Astrocyte of the cerebellum (primary cell): ENCODE results near the gene SPPL2A.

Experiments used
- DNase-seq: peaks from one replicate; pipeline ENCODE4 v3.0.0-alpha.2; 2011; ENCODE audit warnings: low read depth
- H3K4me3 ChIP-seq: 2 replicates; pipeline ENCODE4 v1.5.1; 2011; ENCODE audit warnings: mild to moderate bottlenecking, low read depth, low read length, moderate library complexity
- in situ Hi-C: cut with HindIII; loops from 2 replicates; pipeline ENCODE4 v1.10.0; 2017; ENCODE audit warnings: low sequenced_read_pairs
- TF ChIP-seq, protein P1 (sequence below): IDR thresholded peaks from 2 replicates; pipeline ENCODE4 v1.5.1; 2012; ENCODE audit warnings: low read length, low read depth, moderate library complexity, mild to moderate bottlenecking; ENCODE audit errors: missing control alignments

The SPPL2A gene

DNA sequence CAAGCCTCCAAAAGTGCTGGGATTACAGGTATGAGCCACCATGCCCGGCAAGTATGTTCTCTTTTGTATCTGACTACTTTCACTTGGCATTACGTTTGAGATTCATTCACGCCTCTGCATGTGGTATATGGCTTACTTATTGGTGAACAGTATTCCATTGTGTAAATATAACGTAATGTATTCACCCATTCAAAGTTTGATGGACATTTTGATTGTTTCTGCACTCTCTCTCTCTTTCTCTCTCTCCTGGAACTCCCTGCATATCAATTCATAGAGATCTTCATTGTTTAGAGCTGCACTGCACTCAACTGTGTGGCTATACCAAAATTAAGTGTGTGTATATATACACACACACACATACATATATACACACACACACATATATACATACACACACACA is 30.4 kb downstream of the SPPL2A start:
- TF ChIP-seq, protein P1, sequence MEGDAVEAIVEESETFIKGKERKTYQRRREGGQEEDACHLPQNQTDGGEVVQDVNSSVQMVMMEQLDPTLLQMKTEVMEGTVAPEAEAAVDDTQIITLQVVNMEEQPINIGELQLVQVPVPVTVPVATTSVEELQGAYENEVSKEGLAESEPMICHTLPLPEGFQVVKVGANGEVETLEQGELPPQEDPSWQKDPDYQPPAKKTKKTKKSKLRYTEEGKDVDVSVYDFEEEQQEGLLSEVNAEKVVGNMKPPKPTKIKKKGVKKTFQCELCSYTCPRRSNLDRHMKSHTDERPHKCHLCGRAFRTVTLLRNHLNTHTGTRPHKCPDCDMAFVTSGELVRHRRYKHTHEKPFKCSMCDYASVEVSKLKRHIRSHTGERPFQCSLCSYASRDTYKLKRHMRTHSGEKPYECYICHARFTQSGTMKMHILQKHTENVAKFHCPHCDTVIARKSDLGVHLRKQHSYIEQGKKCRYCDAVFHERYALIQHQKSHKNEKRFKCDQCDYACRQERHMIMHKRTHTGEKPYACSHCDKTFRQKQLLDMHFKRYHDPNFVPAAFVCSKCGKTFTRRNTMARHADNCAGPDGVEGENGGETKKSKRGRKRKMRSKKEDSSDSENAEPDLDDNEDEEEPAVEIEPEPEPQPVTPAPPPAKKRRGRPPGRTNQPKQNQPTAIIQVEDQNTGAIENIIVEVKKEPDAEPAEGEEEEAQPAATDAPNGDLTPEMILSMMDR: no peak
- in situ Hi-C loops: no loop called here
- DNase-seq: no peak
- no peak overlapping the region for H3K4me3 ChIP-seq

DNA sequence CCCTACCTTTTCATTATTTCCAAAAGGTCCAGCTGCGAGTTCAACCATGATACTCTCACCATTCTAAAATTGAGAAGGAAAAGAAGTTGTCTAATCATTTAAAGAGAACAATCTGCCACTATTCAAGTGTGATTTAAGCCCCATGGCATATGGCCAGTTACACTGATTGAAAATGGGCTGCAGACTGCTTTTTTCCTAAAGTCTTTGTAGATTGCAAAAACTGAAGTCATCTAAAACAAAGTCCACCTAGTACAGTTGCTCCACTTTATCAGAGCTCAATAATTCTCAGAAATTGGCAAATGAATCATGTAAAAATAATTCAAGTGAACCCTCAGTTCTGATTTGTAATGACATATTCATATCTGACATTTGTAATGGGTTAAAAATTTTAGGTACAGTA is 39.2 kb downstream of the SPPL2A start:
- H3K4me3 ChIP-seq: no peak overlapping the region
- no peak for DNase-seq
- TF ChIP-seq, protein P1: no peak
- in situ Hi-C loops: no loop called here

DNA sequence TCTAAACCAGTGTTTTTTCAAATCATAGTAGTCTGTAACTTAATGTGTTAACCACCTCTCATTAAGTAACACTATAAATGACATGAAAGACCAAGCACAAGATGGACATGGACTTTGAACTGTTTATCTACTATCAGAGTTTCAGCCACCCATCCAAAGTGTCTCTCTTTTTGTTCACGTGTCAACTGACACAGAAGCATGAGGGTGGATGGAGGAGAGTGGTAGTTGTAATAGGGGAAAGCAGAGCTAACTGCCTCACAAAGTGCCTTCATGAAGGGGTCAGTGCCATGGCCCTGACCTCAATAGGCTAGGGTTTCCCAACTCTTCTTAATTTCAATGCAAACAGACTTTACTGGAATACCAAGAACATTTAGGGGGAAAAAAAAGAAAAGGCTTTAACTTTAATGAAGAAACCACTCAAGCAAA is 46.8 kb downstream of the SPPL2A start:
- DNase-seq: no peak
- H3K4me3 ChIP-seq: no peak overlapping the region
- in situ Hi-C loops: no loop called here
- TF ChIP-seq, protein P1: no peak

DNA sequence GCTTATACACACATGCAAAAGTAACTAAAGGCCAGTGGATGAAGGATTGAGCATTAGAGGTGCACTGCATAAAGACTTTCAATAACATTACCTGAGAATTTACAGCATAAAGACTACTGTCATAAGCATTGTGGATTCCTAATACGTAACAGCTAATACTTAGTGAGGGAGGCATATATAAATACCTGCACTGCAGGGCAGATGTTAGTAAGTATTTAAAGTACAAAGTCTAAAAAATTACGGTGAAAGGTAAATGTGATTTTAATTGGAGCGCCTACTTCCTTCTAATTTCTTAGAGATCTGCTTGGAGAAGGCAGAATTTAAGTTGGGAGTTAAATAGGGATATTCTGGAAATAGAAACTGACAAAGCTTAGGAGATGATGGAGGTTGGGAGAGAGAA is 53.5 kb downstream of the SPPL2A start:
- no peak overlapping the region for H3K4me3 ChIP-seq
- in situ Hi-C loops: no loop called here
- TF ChIP-seq, protein P1: no peak
- no peak for DNase-seq

DNA sequence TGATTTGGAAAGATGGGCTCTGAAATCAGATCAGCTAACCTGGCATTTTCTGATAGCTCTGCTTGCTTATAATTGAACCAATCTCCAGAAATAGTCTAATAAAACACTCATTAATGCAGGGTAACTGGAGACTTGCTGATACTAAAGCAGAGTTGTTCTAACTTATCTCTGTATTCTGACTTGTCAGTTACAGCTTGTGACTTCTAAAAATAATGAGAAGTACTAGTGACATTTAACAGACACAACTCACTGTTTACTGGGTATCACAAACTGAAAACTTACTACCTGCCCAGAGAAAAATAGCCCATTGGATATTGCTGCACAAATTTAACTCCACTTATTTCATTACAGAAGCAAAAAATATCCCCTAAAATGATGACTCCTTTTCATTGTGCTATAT is 54.9 kb downstream of the SPPL2A start:
- TF ChIP-seq, protein P1: no peak
- in situ Hi-C loops: no loop called here
- DNase-seq: no peak
- H3K4me3 ChIP-seq: no peak overlapping the region

DNA sequence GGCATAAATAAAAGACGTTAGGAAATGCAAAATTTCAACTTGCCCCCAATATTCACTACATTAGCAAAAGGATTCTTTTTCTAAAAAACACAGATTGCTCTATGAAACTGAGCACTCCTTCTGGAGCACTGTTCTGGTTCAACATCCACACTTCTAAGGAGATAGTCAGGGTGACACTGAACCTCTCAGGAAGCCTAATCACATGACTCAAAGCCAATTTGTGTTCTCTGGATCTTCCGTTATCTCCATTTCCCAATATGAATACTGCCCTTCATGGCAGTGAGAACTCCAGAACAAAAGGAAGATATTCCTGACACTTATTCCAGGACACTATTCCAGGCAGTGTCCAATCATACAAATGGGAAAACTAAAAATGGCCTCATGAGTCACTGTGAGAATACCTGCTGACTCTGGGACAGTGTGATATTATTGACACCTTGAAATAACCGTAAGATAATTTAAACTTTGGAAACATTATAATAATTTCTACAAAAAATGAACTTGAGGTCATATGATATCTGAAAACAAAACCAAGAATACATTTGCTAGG is 57.6 kb downstream of the SPPL2A start:
- H3K4me3 ChIP-seq: no peak overlapping the region
- in situ Hi-C loops: no loop called here
- TF ChIP-seq, protein P1: no peak
- no peak for DNase-seq

DNA sequence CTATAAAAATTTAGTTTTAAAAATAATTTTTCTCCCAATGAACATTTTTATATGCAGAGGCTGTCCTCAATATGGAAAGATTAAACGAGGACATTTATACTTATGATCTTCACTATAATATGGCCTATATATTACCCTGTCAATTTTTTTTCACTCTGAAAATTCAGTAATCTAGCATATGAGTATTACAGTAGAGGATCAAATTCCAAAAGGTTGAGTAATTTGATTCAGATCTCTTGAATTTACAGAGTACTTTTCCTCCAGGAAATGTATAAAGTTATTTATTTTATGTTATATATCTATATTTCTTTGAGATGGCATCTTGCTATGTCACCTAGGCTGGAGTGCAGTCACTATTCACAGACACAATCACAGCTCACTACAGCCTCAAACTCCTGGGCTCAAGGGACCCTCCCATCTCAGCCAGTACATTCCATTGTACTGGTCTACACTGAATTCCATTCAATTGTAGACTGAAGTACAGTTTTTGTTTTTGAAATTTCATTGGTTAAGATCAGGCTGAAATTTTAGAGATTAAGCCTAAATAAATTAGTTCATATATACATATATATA is 62.7 kb downstream of the SPPL2A start:
- DNase-seq: no peak
- H3K4me3 ChIP-seq: no peak overlapping the region
- in situ Hi-C loops: no loop called here
- TF ChIP-seq, protein P1: no peak
